Panc1 (cell line): Measurements from ENCODE around the gene NCKAP5. TPM values are rescaled to one million over a fixed set of nuclear protein-coding genes. Genes with fewer than 3 reads are reported as not detected.

Source experiments
- ATAC-seq: fragments of 200-7000 bp; cut with Tn5 transposase; 2 replicates; pipeline ENCODE4 v1.9.1; 2020; ENCODE audit warnings: mild to moderate bottlenecking, moderate library complexity
- BruUV-seq: library from RNA; stranded (reverse); fragments of 400-500 nt; replicated peaks from 2 replicates; lab custom pipeline; 2021; lab: Mats Ljungman, UMichigan
- CTCF ChIA-PET: fragments of 300-600 bp; sonication (Branson Sonifier 250); formaldehyde crosslinking; loops from one replicate; lab custom pipeline; 2022; ENCODE audit warnings: antibody characterized with exemption; lab: Charles Lee
- POLR2A ChIA-PET: fragments of 300-600 bp; sonication (Branson Sonifier 250); formaldehyde crosslinking; loops from one replicate; lab custom pipeline; 2022; ENCODE audit warnings: antibody characterized with exemption; lab: Charles Lee
- DNase-seq: peaks from one replicate; pipeline ENCODE4 v3.0.0-alpha.2; 2010; ENCODE audit warnings: low read depth, low spot score
- H3K27ac ChIP-seq: 2 replicates; pipeline ENCODE4 v1.5.1; 2011; ENCODE audit warnings: mild to moderate bottlenecking, low read length, inconsistent platforms
- H3K27me3 ChIP-seq: fragments of 200-500 bp; sonication (Bioruptor generic); 2 replicates; pipeline ENCODE4 v1.6.0; 2014; ENCODE audit warnings: low read length, inconsistent platforms; ENCODE audit not compliant: control insufficient read depth, insufficient read depth
- H3K36me3 ChIP-seq: fragments of 200-500 bp; sonication (Bioruptor generic); 2 replicates; pipeline ENCODE4 v1.5.1; 2014; ENCODE audit warnings: inconsistent platforms, mild to moderate bottlenecking, low read length, moderate library complexity; ENCODE audit not compliant: control insufficient read depth, insufficient read depth
- H3K4me1 ChIP-seq: 2 replicates; pipeline ENCODE4 v1.5.1; 2011; ENCODE audit warnings: inconsistent platforms, mild to moderate bottlenecking, low read length, moderate library complexity; ENCODE audit not compliant: control insufficient read depth, insufficient read depth
- H3K4me3 ChIP-seq, 2 experiments: 2 replicates each; pipeline ENCODE4 v1.5.1; 2011 to 2012; ENCODE audit warnings: low read depth in 2 of 2, low read length in 2 of 2, mild to moderate bottlenecking in 2 of 2, inconsistent platforms in 1 of 2, moderate library complexity in 1 of 2
- H3K9me3 ChIP-seq: fragments of 200-500 bp; sonication (Bioruptor generic); 2 replicates; pipeline ENCODE4 v1.5.1; 2014; ENCODE audit warnings: low read depth, mild to moderate bottlenecking, inconsistent platforms, low read length, moderate library complexity; ENCODE audit not compliant: control insufficient read depth, insufficient read depth
- POLR2AphosphoS5 ChIP-seq: IDR thresholded peaks from 2 replicates; pipeline ENCODE4 v1.6.1; 2012; ENCODE audit warnings: mild to moderate bottlenecking, low read depth, low read length, moderate library complexity
- SIN3A ChIP-seq: IDR thresholded peaks from 2 replicates; pipeline ENCODE4 v1.6.1; 2012; ENCODE audit warnings: low read depth, mild to moderate bottlenecking, low read length, moderate library complexity, borderline replicate concordance; ENCODE audit not compliant: insufficient read depth
- TCF7L2 ChIP-seq: IDR thresholded peaks from 2 replicates; pipeline ENCODE4 v1.6.1; 2011; ENCODE audit warnings: mild to moderate bottlenecking, low read depth, low read length, inconsistent platforms
- in situ Hi-C: cut with HindIII; loops from 2 replicates; pipeline ENCODE4 v1.10.0; 2016; ENCODE audit warnings: low sequenced_read_pairs, low pct_unique_long_range_greater_than_20kb
- intact Hi-C: fragments of 100-400 bp; cut with micrococcal nuclease; formaldehyde crosslinking; loops from one replicate; pipeline ENCODE4 v1.10.0; 2022; ENCODE audit not compliant: unreplicated experiment
- total RNA-seq: library from RNA; stranded (reverse); gene quantifications from one replicate; pipeline ENCODE4 v1.2.1, GENCODE V29; 2021; ENCODE audit not compliant: unreplicated experiment
- TF ChIP-seq, protein P1 (sequence below): fragments of 450-650 bp; IDR thresholded peaks from 2 replicates; pipeline ENCODE4 v1.5.1; 2017; ENCODE audit warnings: mild to moderate bottlenecking
- TF ChIP-seq, protein P2 (sequence below), 2 experiments: IDR thresholded peaks; 2 replicates each; pipeline ENCODE4 v1.6.1; 2011 to 2012; ENCODE audit warnings: low read depth in 2 of 2, control low read depth in 1 of 2, low read length in 1 of 2, mild to moderate bottlenecking in 1 of 2, moderate library complexity in 1 of 2; ENCODE audit not compliant: insufficient read depth in 1 of 2

The NCKAP5 gene
- total RNA-seq, 1 experiment from 2014 or later, result 0.10 TPM

DNA sequence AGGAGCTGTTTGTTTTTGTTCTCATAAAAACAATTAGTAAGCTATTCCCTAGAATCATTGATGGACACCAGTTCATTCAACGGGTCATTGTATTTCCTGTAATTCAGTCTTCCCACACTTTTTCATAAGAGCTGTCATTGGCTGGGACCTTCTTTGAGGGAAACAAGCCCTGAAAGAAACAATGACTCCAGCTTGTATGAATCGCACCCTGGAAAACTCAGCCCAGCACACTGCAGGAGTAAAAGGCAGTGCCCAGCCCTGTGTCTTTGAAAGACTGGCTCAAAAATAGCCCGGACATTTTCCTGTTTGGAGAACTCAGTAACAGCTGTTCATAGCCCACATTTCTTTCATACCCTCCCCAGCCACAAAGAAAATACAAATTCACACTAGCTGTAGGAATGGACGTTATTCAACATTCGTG lies 81.5 kb downstream of the NCKAP5 start:
- TF ChIP-seq TCF7L2 (no peak), SIN3A (no peak)
- TF ChIP-seq, protein P1, sequence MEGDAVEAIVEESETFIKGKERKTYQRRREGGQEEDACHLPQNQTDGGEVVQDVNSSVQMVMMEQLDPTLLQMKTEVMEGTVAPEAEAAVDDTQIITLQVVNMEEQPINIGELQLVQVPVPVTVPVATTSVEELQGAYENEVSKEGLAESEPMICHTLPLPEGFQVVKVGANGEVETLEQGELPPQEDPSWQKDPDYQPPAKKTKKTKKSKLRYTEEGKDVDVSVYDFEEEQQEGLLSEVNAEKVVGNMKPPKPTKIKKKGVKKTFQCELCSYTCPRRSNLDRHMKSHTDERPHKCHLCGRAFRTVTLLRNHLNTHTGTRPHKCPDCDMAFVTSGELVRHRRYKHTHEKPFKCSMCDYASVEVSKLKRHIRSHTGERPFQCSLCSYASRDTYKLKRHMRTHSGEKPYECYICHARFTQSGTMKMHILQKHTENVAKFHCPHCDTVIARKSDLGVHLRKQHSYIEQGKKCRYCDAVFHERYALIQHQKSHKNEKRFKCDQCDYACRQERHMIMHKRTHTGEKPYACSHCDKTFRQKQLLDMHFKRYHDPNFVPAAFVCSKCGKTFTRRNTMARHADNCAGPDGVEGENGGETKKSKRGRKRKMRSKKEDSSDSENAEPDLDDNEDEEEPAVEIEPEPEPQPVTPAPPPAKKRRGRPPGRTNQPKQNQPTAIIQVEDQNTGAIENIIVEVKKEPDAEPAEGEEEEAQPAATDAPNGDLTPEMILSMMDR, result no peak
- TF ChIP-seq, protein P2, sequence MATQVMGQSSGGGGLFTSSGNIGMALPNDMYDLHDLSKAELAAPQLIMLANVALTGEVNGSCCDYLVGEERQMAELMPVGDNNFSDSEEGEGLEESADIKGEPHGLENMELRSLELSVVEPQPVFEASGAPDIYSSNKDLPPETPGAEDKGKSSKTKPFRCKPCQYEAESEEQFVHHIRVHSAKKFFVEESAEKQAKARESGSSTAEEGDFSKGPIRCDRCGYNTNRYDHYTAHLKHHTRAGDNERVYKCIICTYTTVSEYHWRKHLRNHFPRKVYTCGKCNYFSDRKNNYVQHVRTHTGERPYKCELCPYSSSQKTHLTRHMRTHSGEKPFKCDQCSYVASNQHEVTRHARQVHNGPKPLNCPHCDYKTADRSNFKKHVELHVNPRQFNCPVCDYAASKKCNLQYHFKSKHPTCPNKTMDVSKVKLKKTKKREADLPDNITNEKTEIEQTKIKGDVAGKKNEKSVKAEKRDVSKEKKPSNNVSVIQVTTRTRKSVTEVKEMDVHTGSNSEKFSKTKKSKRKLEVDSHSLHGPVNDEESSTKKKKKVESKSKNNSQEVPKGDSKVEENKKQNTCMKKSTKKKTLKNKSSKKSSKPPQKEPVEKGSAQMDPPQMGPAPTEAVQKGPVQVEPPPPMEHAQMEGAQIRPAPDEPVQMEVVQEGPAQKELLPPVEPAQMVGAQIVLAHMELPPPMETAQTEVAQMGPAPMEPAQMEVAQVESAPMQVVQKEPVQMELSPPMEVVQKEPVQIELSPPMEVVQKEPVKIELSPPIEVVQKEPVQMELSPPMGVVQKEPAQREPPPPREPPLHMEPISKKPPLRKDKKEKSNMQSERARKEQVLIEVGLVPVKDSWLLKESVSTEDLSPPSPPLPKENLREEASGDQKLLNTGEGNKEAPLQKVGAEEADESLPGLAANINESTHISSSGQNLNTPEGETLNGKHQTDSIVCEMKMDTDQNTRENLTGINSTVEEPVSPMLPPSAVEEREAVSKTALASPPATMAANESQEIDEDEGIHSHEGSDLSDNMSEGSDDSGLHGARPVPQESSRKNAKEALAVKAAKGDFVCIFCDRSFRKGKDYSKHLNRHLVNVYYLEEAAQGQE (IDR thresholded peaks at IDR 0.05; ENCODE audit: insufficient read depth in 1 of 2, low read depth in 2 of 2, low read length in 1 of 2), result no peak
- no peaks in the 10 kb centered on the region; the same call in 1 of the 2 replicates for H3K9me3 ChIP-seq
- H3K4me3 ChIP-seq, result no peak overlapping the region
- intact Hi-C loops, result no loop called here
- no TSS peak for BruUV-seq
- CTCF ChIA-PET, result no interaction called here
- ATAC-seq, result no peak
- H3K27ac ChIP-seq, result no peak overlapping the region
- DNase-seq, result no peak
- in situ Hi-C loops, result no loop called here
- no peaks in the 10 kb centered on the region for H3K4me1 ChIP-seq
- H3K27me3 ChIP-seq, result no peaks in the 10 kb centered on the region
- POLR2A ChIA-PET, result interaction anchor here (0.6 kb wide), 1 partner anchor 1705 kb away, joined by 5 read pairs; no protein-coding TSS in a partner anchor
- no peaks in the 10 kb centered on the region for H3K36me3 ChIP-seq

DNA sequence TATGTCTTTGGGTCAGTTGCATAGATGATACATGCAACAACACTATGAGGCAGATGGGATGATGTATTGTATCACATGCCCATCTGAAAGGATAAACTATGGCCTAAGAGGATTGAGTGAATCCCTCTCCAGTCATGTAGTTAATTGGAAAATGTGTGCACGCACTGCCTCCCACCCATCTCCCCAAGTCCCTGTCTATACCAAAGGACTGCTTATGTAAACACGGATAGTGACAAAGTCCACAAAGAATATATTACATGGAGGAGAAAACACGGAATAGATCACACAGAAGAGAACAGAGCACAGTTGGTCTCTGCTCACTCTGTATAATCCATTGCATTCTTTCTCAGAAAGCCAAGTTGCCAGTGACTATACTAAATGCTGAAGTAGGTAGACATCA lies 82.4 kb downstream of the NCKAP5 start:
- ChIA-PET CTCF (no interaction called here), POLR2A (no interaction called here)
- H3K9me3 ChIP-seq, result no peaks in the 10 kb centered on the region; the same call in 1 of the 2 replicates
- no peaks in the 10 kb centered on the region for H3K4me1 ChIP-seq
- in situ Hi-C loops, result no loop called here
- TF ChIP-seq, protein P2 (IDR thresholded peaks at IDR 0.05; ENCODE audit: insufficient read depth in 1 of 2, low read depth in 2 of 2, low read length in 1 of 2), result no peak
- TF ChIP-seq, protein P1, result no peak
- TF ChIP-seq POLR2AphosphoS5, result no peak
- TF ChIP-seq SIN3A, result no peak
- TF ChIP-seq TCF7L2, result no peak
- BruUV-seq, result no TSS peak
- H3K27me3 ChIP-seq, result no peaks in the 10 kb centered on the region
- intact Hi-C loops, result no loop called here
- DNase-seq (no peak), ATAC-seq (no peak)
- no peak overlapping the region for H3K27ac ChIP-seq
- no peaks in the 10 kb centered on the region for H3K36me3 ChIP-seq
- H3K4me3 ChIP-seq, result no peak overlapping the region
